ENCODE measurements around the gene EGF.

The EGF gene

DNA sequence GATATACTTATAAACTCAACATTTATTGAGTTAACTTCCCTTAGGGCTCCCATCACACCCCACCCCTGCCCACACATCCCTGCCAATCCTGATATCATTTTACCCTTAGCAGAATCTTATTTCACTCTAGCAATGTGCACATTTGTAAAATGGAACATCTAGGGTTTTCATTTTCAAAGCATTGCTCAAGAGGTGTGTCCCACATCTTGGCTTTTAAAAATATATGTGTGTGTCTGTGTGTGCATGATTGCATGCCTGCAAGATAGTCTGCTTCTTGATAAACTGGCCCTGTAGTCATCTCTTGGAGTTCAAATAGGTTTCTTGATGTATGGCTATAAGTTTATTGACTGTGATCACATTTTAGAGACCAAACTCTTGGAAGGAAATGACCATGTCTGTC lies 26.4 kb upstream of the EGF start:
- no peaks in the 10 kb centered on the region for H3K36me3 Mint-ChIP-seq
- peaks cover 2% of the 10 kb centered on the region for H3K27me3 Mint-ChIP-seq
- no peak overlapping the region for H3K27ac Mint-ChIP-seq
- H3K4me3 Mint-ChIP-seq, result no peak overlapping the region
- H3K9me3 Mint-ChIP-seq, result no peaks in the 10 kb centered on the region
- no peaks in the 10 kb centered on the region for H3K4me1 Mint-ChIP-seq
- no peak for ATAC-seq (ENCODE audit: low read depth)
- DNase-seq (ENCODE audit: low spot score in 2 of 2), result no peak

DNA sequence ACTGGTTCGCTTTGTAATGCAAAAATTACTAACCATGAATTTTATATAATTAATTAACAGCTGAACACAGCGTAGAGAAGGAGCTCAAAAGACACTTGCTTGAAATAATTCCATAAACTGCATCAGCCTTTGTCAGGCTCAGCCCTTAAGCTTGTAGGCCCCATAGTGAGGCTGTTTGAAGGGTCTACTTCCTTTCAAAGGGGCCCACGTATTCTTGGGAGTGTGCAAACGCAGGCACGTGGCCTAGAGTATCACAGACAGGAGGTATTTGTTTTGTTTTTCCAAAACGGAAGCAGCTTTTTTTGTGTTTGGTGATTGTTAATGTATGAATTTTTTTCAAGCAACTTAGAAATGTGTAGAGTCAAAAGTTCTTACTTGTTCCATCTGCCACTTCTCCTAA lies 25.6 kb upstream of the EGF start:
- no peak for DNase-seq (ENCODE audit: low spot score in 2 of 2)
- no peak for ATAC-seq (ENCODE audit: low read depth)
- peaks cover 2% of the 10 kb centered on the region for H3K27me3 Mint-ChIP-seq
- no peak overlapping the region for H3K4me3 Mint-ChIP-seq
- peaks cover 1% of the 10 kb centered on the region for H3K9me3 Mint-ChIP-seq
- no peaks in the 10 kb centered on the region for H3K36me3 Mint-ChIP-seq
- no peaks in the 10 kb centered on the region for H3K4me1 Mint-ChIP-seq
- H3K27ac Mint-ChIP-seq, result no peak overlapping the region

DNA sequence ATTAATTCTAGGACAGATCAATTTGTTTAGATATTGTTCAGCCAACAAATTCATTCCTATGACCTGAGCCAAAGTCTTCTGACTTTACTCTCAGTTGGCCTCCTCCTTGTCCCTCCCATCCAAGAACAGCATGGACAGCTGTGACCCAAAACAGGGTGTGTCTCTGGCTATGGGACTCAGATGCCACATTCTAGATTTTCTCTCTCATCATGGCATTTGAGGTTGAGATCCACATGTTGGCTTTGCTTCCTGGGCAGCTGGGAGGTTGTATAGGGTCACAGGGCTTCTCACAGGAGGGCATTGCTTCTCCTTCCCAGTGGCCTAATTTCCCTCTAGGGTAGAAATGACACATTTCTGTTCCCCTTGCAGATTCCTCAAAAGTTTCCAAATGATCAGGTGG lies 22.6 kb upstream of the EGF start:
- H3K4me1 Mint-ChIP-seq, result no peaks in the 10 kb centered on the region
- H3K27me3 Mint-ChIP-seq, result peaks cover 2% of the 10 kb centered on the region
- no peak for ATAC-seq (ENCODE audit: low read depth)
- no peak for DNase-seq (ENCODE audit: low spot score in 2 of 2)
- H3K36me3 Mint-ChIP-seq, result no peaks in the 10 kb centered on the region
- H3K4me3 Mint-ChIP-seq, result no peak overlapping the region
- no peak overlapping the region for H3K27ac Mint-ChIP-seq
- peaks cover 3% of the 10 kb centered on the region for H3K9me3 Mint-ChIP-seq

DNA sequence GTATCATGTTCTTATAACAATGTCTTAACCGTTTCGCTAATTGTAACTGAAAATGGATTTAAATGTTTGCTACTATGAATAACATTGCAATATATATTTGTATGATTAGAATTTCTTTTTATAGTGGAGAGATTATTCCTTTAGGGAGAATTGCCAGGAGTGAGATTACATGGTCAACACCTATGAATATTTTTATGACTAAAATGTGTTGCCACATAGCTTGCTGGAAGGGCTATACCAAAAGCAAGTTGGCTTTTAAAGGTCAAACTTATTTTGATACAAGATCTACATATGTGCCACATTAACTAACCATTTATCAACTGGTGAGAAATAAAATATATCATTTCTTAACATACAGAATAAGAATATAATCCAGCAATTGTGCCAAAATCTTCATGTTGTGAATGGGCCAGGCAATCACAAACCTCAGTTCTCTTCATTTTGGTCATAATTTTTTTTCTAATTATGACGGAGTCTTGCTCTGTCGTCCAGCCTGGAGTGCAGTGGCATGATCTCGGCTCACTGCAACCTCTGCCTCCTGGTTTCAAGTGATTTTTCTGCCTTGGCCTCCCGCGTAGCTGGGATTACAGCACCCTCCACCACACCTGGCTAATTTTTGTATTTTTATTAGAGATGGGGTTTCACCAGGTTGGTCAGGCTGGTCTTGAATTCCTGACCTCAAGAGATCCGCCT lies 10.0 kb upstream of the EGF start:
- Mint-ChIP-seq H3K4me1 (no peaks in the 10 kb centered on the region), H3K9me3 (peaks cover 4% of the 10 kb centered on the region), H3K4me3 (no peak overlapping the region), H3K27me3 (peaks cover 16% of the 10 kb centered on the region), H3K36me3 (no peaks in the 10 kb centered on the region), H3K27ac (no peak overlapping the region)
- DNase-seq (ENCODE audit: low spot score in 2 of 2) (no peak), ATAC-seq (ENCODE audit: low read depth) (no peak)

DNA sequence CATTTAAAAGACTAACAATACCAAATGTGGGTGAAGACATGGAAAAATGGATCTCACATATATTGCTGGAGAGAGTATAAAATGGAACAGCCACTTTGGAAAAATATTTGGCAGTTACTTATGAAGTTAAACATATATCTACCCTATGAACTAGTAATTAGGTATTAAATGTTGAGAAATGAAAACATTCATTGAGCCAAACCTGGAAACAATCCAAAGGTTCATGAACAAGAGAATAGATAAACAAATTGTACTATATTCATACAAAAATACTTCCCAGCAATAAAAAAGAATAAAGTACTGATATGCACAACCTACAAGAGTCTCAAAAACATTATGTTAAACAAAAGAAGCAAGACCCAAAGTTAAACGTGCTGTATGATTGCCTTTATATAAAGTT lies 4.0 kb upstream of the EGF start:
- H3K27me3 Mint-ChIP-seq, result peaks cover 20% of the 10 kb centered on the region
- ATAC-seq (ENCODE audit: low read depth) (no peak), DNase-seq (ENCODE audit: low spot score in 2 of 2) (no peak)
- peaks cover 2% of the 10 kb centered on the region for H3K9me3 Mint-ChIP-seq
- H3K4me3 Mint-ChIP-seq, result no peak overlapping the region
- no peaks in the 10 kb centered on the region for H3K36me3 Mint-ChIP-seq
- no peak overlapping the region for H3K27ac Mint-ChIP-seq
- peaks cover 4% of the 10 kb centered on the region for H3K4me1 Mint-ChIP-seq

DNA sequence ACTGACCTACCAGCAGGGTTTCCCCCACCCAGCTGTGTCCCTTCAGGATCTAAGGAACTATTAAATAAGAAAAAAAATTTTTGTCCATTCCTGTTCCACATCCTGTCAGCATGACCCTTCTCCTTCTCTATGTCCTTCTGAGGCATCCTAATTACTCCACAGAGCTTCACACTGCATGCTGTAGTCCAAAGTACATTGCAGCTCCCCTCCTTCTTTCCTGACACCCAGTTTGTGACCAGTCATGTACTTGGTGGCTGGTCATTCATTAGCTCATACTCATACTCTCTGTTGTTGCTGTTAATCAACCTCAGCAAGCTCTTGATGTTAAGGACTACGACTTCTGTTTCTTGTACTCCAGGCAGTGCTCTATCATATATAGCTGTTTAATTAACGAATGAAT lies 2.4 kb upstream of the EGF start:
- Mint-ChIP-seq H3K27ac (no peak overlapping the region), H3K9me3 (peaks cover 2% of the 10 kb centered on the region), H3K4me1 (peaks cover 4% of the 10 kb centered on the region), H3K4me3 (no peak overlapping the region), H3K36me3 (no peaks in the 10 kb centered on the region), H3K27me3 (peaks cover 21% of the 10 kb centered on the region)
- DNase-seq (ENCODE audit: low spot score in 2 of 2) (no peak), ATAC-seq (ENCODE audit: low read depth) (no peak)

DNA sequence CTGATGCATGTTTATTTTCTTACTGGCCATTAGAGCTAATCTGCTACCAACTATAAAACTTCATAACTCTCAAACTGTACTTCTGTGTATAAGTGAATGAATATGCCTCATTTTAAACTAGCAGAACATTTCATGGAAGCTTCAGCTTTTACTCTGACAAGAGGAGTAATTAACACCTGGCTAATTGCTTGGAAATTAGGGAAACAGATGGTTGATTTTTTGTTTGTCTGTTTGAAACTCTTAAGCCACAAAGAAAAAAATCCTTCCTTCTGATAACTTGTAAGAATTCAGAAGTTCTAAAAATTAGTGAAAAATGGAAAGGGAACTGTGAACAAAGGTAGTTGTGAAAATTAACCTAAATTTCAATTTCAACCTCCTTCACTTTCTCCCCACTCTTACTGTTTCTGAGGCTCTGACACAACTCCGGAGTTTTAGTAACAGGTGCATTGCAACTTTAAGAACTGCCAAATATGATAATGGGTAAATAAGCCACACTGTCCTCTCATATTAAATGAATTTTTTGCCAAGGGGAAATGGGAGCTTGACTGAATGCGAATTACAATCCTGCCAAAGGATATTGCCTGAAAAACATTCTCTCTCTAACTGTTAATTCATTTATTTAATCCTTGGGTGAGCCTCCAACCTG lies 1.0 kb downstream of the EGF start:
- no peak for ATAC-seq (ENCODE audit: low read depth)
- Mint-ChIP-seq H3K4me3 (no peak overlapping the region), H3K27me3 (peaks cover 20% of the 10 kb centered on the region), H3K27ac (no peak overlapping the region), H3K9me3 (no peaks in the 10 kb centered on the region), H3K4me1 (peaks cover 4% of the 10 kb centered on the region), H3K36me3 (no peaks in the 10 kb centered on the region)
- DNase-seq (ENCODE audit: low spot score in 2 of 2), result no peak

DNA sequence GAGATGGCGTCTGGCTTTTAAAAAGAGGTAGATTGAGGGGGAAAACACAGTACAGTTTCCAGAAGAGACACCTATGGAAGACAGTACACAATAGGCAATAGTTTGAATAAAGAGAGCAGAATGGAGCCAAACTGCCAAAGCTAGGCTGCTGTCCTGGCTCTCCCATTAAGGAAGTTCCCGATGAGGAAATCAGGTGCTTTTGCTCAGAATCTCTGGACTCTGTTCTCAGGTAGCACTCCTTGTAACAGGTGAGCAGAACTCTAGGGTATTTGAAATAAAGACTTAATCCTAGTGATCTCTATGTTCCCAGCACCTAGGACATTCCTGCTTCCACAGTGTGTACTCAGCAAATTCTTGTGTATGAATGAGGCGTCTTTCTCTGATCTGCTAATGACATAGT lies 1.6 kb downstream of the EGF start:
- Mint-ChIP-seq H3K4me3 (no peak overlapping the region), H3K36me3 (no peaks in the 10 kb centered on the region), H3K4me1 (peaks cover 4% of the 10 kb centered on the region), H3K27me3 (peaks cover 22% of the 10 kb centered on the region), H3K27ac (no peak overlapping the region), H3K9me3 (no peaks in the 10 kb centered on the region)
- DNase-seq (ENCODE audit: low spot score in 2 of 2), result no peak
- no peak for ATAC-seq (ENCODE audit: low read depth)

DNA sequence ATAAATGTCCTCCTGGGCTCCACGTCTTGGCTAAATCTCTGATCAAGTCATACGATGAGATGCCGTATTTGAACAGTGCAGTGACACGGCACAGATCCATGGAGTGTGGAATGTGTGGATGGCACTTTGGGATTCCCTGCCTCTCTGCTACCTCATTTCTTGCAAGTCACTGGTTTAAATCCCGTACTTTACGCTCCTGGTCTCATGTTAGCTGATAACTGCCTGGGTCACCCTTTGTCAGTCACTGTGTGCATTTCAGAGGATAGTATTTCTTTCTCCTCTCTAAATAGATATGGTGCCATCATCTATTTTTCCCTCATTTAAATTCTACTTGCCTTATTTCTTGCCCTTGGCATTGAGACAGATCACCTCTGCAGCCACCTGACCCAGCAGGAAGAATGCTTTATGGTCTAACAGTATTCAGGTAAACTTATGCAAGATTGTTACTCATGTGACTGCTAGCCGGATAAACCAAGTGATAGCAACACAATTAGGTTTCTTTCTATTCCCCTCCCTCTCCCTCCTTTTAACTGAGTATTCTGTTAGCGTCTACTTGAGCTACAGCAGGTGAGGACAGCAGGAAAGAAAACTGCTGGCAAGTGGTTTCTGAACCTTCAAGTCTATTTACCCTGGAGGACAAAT lies 2.8 kb downstream of the EGF start:
- DNase-seq (ENCODE audit: low spot score in 2 of 2) (no peak), ATAC-seq (ENCODE audit: low read depth) (no peak)
- peaks cover 4% of the 10 kb centered on the region for H3K4me1 Mint-ChIP-seq
- H3K4me3 Mint-ChIP-seq, result no peak overlapping the region
- no peaks in the 10 kb centered on the region for H3K36me3 Mint-ChIP-seq
- H3K9me3 Mint-ChIP-seq, result no peaks in the 10 kb centered on the region
- no peak overlapping the region for H3K27ac Mint-ChIP-seq
- H3K27me3 Mint-ChIP-seq, result peaks cover 21% of the 10 kb centered on the region

DNA sequence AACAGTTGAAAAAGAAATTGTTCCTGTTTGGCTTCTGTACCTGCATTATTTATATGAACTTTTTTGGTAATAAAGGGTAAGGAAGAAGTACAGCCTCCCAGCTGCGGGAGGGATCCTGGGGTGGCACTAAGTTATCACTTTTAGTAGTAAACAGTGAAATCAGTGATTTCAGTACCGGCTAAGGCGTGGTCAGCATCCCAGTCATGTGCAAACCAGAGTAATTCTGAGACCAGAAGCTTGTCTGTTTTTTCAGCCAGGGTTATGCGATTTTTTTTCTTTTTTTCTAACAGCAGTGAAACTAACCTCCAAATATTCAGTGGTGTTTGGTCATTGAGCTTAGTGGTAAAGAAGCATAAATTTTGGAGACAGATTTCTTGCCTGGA lies 3.3 kb downstream of the EGF start:
- no peak for ATAC-seq (ENCODE audit: low read depth)
- Mint-ChIP-seq H3K27me3 (peaks cover 21% of the 10 kb centered on the region), H3K4me1 (peaks cover 4% of the 10 kb centered on the region)

DNA sequence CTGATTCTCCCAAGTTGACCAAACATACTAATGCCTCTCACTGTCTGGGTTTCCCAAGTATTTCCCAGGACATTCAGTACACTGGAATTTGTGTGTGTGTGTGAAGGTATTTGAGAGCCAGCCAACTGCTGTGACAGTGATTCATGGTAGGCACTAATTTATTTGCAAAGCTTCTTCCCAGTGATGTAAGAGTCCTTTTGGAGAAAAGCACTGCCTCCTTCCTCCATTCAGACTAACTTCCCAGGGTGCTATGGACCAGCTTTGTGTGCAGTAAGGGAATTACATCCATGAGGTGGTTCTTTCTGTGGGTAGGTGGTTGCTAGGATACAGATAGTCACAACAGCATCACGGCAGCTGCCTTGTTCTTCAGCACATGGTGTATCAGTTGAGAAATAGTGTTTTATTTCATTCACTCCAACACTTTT lies 8.7 kb downstream of the EGF start:
- no peak overlapping the region for H3K4me3 Mint-ChIP-seq
- H3K4me1 Mint-ChIP-seq, result no peaks in the 10 kb centered on the region
- ATAC-seq (ENCODE audit: low read depth) (no peak), DNase-seq (ENCODE audit: low spot score in 2 of 2) (no peak)
- peaks cover 5% of the 10 kb centered on the region for H3K27me3 Mint-ChIP-seq
- H3K27ac Mint-ChIP-seq, result no peak overlapping the region
- H3K36me3 Mint-ChIP-seq, result no peaks in the 10 kb centered on the region
- H3K9me3 Mint-ChIP-seq, result no peaks in the 10 kb centered on the region

More for the DNA sequence above, 3.3 kb downstream of the EGF start:
- DNase-seq (ENCODE audit: low spot score in 2 of 2), result no peak
- no peak overlapping the region for H3K27ac Mint-ChIP-seq
- H3K9me3 Mint-ChIP-seq, result no peaks in the 10 kb centered on the region
- H3K4me3 Mint-ChIP-seq, result no peak overlapping the region
- no peaks in the 10 kb centered on the region for H3K36me3 Mint-ChIP-seq

DNA sequence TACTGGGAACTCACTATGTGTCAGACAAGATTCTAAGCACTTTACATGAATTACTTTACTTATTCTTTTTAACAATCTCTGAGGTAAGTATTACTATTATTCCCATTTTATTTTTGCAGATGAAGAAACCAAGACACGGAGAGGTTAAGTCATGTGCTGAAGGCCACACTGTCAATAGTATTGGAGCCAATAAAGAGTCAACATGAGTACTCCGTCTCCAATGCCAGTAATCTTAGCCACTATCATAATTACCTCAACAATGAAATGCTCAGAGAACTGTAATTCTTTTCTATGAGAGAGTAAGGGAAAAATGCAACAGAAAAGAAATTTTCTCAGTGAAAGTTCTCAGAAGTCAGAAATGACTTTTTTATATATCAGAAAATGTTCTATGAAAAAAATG lies 12.7 kb downstream of the EGF start:
- H3K27ac Mint-ChIP-seq, result no peak overlapping the region
- H3K9me3 Mint-ChIP-seq, result no peaks in the 10 kb centered on the region
- H3K4me3 Mint-ChIP-seq, result no peak overlapping the region
- peaks cover 1% of the 10 kb centered on the region for H3K27me3 Mint-ChIP-seq
- DNase-seq (ENCODE audit: low spot score in 2 of 2) (no peak), ATAC-seq (ENCODE audit: low read depth) (no peak)
- H3K4me1 Mint-ChIP-seq, result no peaks in the 10 kb centered on the region
- no peaks in the 10 kb centered on the region for H3K36me3 Mint-ChIP-seq

DNA sequence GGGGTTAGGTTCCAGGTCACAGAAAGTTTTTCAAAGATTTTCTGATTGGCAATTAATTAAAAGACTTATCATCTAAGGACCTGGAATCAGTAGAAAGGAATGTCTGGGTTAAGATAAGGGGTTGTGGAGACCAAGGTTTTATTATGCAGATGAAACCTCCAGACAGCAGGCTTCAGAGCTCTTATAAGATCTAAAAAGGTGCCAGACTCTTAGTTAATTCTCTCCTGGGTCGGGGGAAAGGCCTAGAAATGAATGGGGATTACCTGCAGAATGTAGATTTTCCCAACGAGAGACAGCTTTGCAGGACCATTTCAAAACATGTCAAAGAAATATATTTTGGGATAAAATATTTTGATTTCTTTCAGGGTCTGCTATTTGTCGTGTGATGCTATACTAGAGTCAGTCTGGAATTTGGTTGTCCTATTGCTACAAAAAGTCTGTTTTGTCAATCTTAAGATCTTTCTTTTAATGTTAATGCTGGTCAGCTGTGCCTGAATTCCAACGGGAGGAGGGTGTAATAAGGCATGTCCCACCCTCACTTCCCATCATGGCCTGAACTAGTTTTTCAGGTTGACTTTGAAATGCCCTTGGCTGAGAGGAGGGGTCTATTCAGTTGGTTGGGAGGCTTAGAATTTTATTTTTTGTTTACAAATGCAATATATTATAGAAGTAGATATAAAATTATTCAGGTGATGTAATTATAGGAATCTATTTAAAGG lies 15.8 kb downstream of the EGF start:
- Mint-ChIP-seq H3K4me3 (no peak overlapping the region), H3K27me3 (peaks cover 1% of the 10 kb centered on the region), H3K27ac (no peak overlapping the region), H3K36me3 (no peaks in the 10 kb centered on the region), H3K9me3 (no peaks in the 10 kb centered on the region), H3K4me1 (no peaks in the 10 kb centered on the region)
- no peak for DNase-seq (ENCODE audit: low spot score in 2 of 2)
- ATAC-seq (ENCODE audit: low read depth), result no peak

DNA sequence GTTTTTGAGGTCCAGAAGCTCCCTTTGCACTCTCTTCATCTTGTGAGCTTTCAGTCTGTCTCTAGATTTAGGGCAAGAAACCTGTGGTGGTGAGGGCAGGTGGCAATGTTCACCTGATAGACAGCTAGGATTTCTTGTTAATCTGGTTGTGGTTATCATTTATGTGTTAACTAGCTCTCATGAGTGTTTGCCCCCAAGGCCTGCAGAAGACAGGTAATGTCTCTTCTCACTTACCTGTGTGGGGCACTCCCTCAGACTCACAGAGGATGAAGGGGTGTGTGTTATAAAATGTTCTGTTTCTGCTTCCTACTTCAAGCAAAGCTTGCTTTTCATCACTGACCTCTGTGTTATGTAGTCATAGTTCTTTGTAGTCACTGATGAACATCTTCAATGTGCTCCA lies 17.8 kb downstream of the EGF start:
- Mint-ChIP-seq H3K9me3 (no peaks in the 10 kb centered on the region), H3K36me3 (no peaks in the 10 kb centered on the region), H3K27me3 (no peaks in the 10 kb centered on the region), H3K4me3 (no peak overlapping the region), H3K27ac (peak overlapping the region; percentile 12), H3K4me1 (no peaks in the 10 kb centered on the region)
- ATAC-seq (ENCODE audit: low read depth), result no peak
- no peak for DNase-seq (ENCODE audit: low spot score in 2 of 2)

Data from memory B cell (primary cell).